Measurements from ENCODE around the gene RBM39. TPM values are rescaled to one million over a fixed set of nuclear protein-coding genes. Genes with fewer than 3 reads are reported as not detected.

Gene RBM39
- total RNA-seq, 3 donors from 2014 or later (not counting 1 experiment from before 2014, with no cell fraction given), result 1,431 to 1,555 (median 1,445) TPM

DNA sequence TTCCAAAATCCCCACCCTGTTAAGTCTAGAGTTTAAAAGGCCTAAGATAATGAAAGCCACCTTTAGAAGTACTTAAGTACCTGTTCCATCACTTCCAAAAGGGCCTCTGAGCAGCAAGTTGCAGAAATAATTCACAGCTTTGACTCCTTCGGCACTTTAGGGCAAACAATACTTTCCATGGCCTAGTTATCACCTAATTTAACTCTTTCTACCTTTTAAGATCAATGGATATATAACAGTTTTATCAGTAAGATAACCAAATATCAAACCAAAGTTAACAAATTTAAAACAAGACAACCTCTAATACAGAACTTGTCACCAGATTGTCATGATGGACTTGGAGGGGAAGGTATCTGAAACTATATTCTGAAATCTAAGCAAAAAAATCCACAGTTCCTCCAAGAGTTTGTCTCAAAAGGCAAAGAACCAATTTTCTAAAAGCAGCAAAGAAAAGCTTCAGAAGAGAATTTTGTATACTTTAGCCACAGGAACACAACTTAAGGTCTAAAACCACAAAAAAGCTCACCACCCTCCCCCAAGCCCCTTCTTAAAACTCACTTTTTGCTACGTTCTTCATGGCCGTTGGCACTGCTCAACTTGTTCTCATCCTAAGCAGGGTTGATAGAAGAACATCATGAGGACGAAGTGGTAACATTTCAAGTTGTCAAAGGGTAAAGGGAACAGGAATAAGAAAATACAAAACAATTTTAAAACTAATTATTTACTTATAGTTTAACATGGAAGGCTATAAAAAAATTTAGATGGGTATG lies 3.5 kb downstream of the RBM39 start:
- Mint-ChIP-seq H3K27me3 (ENCODE audit: low read depth in 2 of 2) (no peaks in the 10 kb centered on the region), H3K4me1 (peaks cover 70% of the 10 kb centered on the region in 2 donors), H3K9me3 (no peaks in the 10 kb centered on the region), H3K27ac (peak overlapping the region; percentile 87 to 99), H3K36me3 (peaks cover 40% of the 10 kb centered on the region), H3K4me3 (peak overlapping the region; percentile 78)
- WGBS (ENCODE audit: insufficient coverage), result 46% methylated on average over 3 of the region's 4 CpGs
- intact Hi-C loops (cut with micrococcal nuclease), result loop anchor here (2.0 kb wide), 1 partner anchor 16 kb away; no protein-coding TSS in a partner anchor
- TF ChIP-seq, protein P1, sequence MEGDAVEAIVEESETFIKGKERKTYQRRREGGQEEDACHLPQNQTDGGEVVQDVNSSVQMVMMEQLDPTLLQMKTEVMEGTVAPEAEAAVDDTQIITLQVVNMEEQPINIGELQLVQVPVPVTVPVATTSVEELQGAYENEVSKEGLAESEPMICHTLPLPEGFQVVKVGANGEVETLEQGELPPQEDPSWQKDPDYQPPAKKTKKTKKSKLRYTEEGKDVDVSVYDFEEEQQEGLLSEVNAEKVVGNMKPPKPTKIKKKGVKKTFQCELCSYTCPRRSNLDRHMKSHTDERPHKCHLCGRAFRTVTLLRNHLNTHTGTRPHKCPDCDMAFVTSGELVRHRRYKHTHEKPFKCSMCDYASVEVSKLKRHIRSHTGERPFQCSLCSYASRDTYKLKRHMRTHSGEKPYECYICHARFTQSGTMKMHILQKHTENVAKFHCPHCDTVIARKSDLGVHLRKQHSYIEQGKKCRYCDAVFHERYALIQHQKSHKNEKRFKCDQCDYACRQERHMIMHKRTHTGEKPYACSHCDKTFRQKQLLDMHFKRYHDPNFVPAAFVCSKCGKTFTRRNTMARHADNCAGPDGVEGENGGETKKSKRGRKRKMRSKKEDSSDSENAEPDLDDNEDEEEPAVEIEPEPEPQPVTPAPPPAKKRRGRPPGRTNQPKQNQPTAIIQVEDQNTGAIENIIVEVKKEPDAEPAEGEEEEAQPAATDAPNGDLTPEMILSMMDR (IDR thresholded peaks at IDR 0.05), result no peak
- no peak overlapping the region for H3K4me3 ChIP-seq (ENCODE audit: low read length)
- H3K4me1 ChIP-seq (ENCODE audit: control insufficient read depth, insufficient read depth, low read length), result peaks cover 38% of the 10 kb centered on the region
- peaks cover 65% of the 10 kb centered on the region for H3K36me3 ChIP-seq (ENCODE audit: control insufficient read depth, insufficient read depth, low read length)
- no peaks in the 10 kb centered on the region for H3K9me3 ChIP-seq (ENCODE audit: control insufficient read depth, insufficient read depth, low read length)
- ATAC-seq (no peak), DNase-seq (no peak)
- H3K27ac ChIP-seq (ENCODE audit: low read length), result peak overlapping the region; percentile 30
- no peaks in the 10 kb centered on the region for H3K27me3 ChIP-seq (ENCODE audit: control insufficient read depth, insufficient read depth, low read length)

DNA sequence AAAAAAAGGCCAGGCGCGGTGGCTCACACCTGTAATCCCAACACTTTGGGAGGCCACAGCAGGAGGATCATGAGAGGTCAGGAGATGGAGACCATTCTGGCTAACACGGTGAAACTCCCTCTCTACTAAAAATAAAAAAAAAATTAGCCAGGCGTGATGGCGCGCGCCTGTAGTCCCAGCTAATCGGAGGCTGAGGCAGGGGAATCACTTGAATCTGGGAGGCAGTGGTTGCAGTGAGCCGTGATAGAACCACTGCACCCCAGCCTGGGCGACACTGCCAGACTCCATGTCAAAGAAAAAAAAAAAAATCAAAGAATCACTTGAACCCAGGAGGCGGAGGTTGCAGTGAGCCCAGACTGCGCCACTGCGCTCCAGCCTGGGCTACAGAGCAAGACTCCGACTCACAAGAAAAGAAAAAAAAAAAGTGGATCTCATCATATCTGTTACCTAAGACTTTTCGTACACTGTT lies 4.2 kb downstream of the RBM39 start:
- Mint-ChIP-seq H3K4me1 (peaks cover 70% of the 10 kb centered on the region in 2 donors), H3K9me3 (no peaks in the 10 kb centered on the region), H3K27me3 (ENCODE audit: low read depth in 2 of 2) (no peaks in the 10 kb centered on the region), H3K36me3 (peaks cover 44% of the 10 kb centered on the region), H3K27ac (peak overlapping the region; percentile 87 to 99), H3K4me3 (peak overlapping the region; percentile 78)
- Histone ChIP-seq H3K4me1 (ENCODE audit: control insufficient read depth, insufficient read depth, low read length) (peaks cover 36% of the 10 kb centered on the region), H3K27ac (ENCODE audit: low read length) (peak overlapping the region; percentile 30), H3K9me3 (ENCODE audit: control insufficient read depth, insufficient read depth, low read length) (no peaks in the 10 kb centered on the region), H3K36me3 (ENCODE audit: control insufficient read depth, insufficient read depth, low read length) (peaks cover 72% of the 10 kb centered on the region), H3K27me3 (ENCODE audit: control insufficient read depth, insufficient read depth, low read length) (no peaks in the 10 kb centered on the region), H3K4me3 (ENCODE audit: low read length) (no peak overlapping the region)
- DNase-seq (no peak), ATAC-seq (no peak)
- TF ChIP-seq, protein P1 (IDR thresholded peaks at IDR 0.05), result no peak
- WGBS (ENCODE audit: insufficient coverage), result 90% methylated on average over 13 of the region's 15 CpGs
- intact Hi-C loops (cut with micrococcal nuclease), result loop anchor here (2.0 kb wide), 1 partner anchor 15 kb away; no protein-coding TSS in a partner anchor

DNA sequence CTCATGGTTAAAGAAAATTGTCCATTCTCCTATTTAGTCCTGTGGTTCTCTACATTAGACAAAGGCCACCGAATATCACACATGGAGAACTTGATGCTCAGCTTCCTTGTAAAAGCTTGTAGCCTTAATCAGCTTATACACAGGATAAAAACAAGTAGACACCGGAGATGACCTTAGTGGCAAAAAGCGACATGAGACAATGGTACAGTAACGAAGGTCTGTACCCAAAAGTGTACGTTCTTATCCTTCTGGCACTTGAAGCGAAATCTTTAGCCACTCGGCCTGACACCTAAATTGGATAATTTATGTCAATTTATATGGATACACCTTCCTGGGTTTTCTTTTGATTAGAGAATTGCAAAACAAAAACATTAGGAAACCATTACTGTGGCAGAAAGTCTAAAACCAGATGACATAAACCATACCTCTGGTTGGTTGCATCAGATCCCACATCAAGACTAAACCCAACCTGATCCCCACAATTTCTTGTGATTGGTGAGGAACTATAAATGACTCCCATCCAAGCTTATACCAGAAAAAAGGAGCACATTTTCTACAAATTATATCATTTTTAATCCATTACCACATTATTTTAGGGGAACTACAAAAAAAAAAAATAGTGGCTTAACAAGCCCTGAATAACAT lies 6.1 kb downstream of the RBM39 start:
- DNase-seq (no peak), ATAC-seq (no peak)
- TF ChIP-seq, protein P1 (IDR thresholded peaks at IDR 0.05), result no peak
- peaks cover 44% of the 10 kb centered on the region for H3K36me3 Mint-ChIP-seq
- Histone ChIP-seq H3K27ac (ENCODE audit: low read length) (no peak overlapping the region), H3K4me1 (ENCODE audit: control insufficient read depth, insufficient read depth, low read length) (peaks cover 43% of the 10 kb centered on the region), H3K4me3 (ENCODE audit: low read length) (no peak overlapping the region), H3K27me3 (ENCODE audit: control insufficient read depth, insufficient read depth, low read length) (no peaks in the 10 kb centered on the region), H3K9me3 (ENCODE audit: control insufficient read depth, insufficient read depth, low read length) (no peaks in the 10 kb centered on the region), H3K36me3 (ENCODE audit: control insufficient read depth, insufficient read depth, low read length) (peaks cover 92% of the 10 kb centered on the region)
- H3K27ac Mint-ChIP-seq, result peak overlapping the region; percentile 65 to 79
- no peaks in the 10 kb centered on the region for H3K27me3 Mint-ChIP-seq (ENCODE audit: low read depth in 2 of 2)
- no peaks in the 10 kb centered on the region for H3K9me3 Mint-ChIP-seq
- H3K4me3 Mint-ChIP-seq, result peak overlapping the region; percentile 59
- WGBS (ENCODE audit: insufficient coverage), result 69% methylated on average over 7 of the region's 7 CpGs
- intact Hi-C loops (cut with micrococcal nuclease), result no loop called here
- peaks cover 63 to 65% of the 10 kb centered on the region in 2 donors for H3K4me1 Mint-ChIP-seq
